ENCODE results near the gene RNU1-3.
"Not testable (repeated sequence)": the region's sequence is repeated elsewhere in the genome, so short reads cannot be mapped to it uniquely, and the experiment has no call there.

GRCh38 chr1:16684152-16684551, 17.4 kb upstream of the RNU1-3 start:
- not testable (repeated sequence) for TF ChIP-seq CTCF (IDR thresholded peaks at IDR 0.05 in 8 of 11, conservative IDR thresholded peaks at IDR 0.05 in 3 of 11); POLR2A (IDR thresholded peaks at IDR 0.05)

Measured in spleen (tissue), 7 donors.